HG03442 (cell line): ENCODE measurements around the gene SYCP3.

Experiments used
- ATAC-seq: cut with Tn5 transposase; IDR thresholded peaks from one replicate; pipeline ENCODE4 v1.9.1; 2021; ENCODE audit warnings: mild to moderate bottlenecking, moderate library complexity; ENCODE audit not compliant: unreplicated experiment

The SYCP3 gene

GRCh38 chr12:101738920-101739665 is at the start of gene SYCP3:
Gene SYCP3 (minus strand): TSS chr12:101739462. CDS start chr12:101737935, 1,527 bp downstream.
- no peak for ATAC-seq

DNA sequence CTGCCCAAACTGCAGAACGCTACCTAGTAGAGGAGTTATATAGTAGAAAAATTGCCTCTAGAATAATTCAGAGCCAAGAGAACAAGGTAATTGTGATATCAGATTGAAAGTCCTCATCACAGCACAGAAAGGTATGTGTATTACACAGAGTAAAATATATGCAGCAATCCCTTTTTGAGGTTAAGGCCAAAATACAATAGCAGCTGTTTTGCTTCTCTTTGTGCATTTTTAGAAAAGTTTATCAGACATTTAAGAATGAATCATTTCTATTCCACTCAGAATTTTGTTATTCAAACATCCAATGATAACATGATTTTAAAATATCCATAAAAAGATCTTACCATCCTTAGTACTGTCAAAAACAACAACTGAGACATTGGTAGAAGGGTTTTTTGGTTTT is 46.4 kb upstream of the SYCP3 start:
- ATAC-seq = no peak

GRCh38 chr12:101784376-101784775 is 45.1 kb upstream of the SYCP3 start:
- no peak for ATAC-seq

- ATAC-seq = no peak
These were observed 44.6 kb upstream of the SYCP3 start for GRCh38 chr12:101783838-101784237.

DNA sequence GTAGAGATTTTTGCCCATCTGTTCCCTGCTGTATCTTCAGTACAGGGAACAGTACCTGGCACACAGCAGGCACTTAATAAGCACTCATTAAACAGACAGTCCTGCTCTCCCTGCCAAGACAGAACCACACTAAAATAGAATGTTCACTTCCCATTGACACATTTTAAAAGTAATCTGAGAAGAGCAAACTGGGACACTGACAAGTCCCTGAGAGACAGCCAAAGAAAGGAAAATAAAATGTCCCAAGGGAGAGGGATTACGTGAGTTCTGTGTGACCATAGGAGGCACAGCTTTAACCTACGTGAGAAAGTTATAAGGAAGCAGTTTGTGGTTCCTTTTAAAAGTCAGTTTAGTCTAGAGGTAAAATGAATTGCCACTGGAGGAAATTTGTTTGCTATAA is 43.9 kb upstream of the SYCP3 start:
- no peak for ATAC-seq

- peak; percentile 49 for ATAC-seq
These were observed 43.0 kb upstream of the SYCP3 start for GRCh38 chr12:101782273-101782731.

DNA sequence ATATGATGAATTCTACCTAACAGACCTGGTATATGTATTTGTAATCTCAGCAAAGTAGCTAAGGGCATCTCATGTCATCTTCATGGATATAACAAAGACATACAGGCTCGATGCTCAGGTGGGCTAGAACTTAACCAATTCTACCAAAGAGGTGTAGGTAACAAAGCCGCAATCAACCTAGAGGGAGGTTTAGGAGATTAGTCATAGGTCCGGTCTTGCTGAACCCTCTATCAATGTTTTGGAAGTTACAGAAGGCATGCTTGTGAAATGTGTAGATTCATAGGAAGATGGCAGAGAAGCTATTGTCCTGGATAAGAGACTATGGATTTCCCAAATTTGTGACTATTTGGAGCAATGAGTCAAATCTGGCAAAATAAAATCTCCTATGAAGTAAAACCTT is 42.6 kb upstream of the SYCP3 start:
- peak; percentile 13 for ATAC-seq

DNA sequence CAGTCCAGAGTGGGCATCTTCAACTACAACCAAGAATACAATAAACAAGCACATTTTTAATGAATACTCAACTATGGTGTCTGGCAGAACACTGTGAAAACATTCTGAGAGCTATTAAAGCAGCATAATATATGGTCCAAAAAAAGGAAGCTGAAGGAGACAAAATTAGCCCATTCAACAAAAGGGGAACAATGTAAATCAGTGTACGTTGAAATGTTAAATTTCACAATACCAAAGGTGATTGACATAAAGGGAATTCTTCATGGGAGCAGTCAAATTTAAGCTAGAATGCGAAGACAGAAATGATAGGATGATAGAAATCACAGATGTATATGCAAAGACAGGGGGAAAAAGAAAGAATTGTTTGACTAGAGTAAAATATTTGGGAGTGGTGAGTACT is 41.3 kb upstream of the SYCP3 start:
- no peak for ATAC-seq

DNA sequence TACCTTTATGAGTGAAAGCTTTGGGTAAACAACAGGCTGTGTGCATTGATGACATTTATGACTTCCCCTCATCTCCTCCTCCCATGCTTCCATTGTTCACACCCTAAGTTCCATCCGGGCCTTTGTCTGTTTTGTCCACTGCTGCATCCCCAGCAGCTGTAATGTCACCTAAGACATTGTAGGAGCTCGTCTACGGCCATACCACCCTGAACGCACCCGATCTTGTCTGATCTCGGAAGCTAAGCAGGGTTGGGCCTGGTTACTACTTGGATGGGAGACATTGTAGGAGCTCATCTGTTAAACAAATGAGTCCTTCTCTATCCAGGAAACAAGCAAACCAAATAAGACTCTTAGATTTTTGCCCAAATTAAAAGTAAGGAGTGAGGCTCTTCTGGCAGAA is 40.4 kb upstream of the SYCP3 start:
- no peak for ATAC-seq

GRCh38 chr12:101779200-101779599 is 39.9 kb upstream of the SYCP3 start:
- ATAC-seq = no peak

DNA sequence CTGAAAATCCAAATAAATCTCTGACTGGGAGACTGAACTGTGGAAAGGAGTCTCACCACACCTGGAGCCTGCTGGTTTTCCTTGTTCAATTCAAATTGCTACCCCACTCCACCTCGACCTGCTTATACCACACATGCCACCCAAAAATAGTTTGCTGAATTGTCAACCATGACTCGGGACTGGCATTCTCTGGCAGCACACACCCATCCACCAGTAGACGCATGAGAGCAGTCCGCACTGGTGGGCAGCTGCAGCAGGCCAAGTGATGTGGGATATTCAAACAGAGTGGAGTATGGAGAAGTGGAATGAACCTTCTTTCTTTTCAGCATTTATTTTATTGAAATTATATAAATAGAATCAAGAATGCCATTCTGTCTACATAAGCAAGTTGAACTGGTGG is 38.7 kb upstream of the SYCP3 start:
- no peak for ATAC-seq

DNA sequence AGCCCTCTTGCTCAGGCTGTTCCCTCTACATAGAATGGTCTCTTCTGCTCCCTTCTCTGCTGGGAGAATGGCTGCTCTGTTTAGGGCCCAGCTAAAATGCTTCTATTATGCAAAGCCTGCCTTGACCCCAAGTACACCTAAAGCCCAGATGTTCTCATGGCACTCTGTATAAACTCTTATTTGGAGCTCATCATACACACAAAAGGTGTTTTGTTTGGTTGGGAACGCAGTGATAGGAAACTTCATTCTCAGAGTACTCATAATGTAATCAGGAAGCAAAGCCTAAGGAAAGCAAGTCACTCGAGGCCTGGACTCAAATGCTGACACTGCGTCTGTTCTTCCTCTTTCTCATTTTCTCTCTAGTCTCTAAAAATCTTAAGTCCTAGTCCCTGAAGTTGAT is 38.2 kb upstream of the SYCP3 start:
- no peak for ATAC-seq

DNA sequence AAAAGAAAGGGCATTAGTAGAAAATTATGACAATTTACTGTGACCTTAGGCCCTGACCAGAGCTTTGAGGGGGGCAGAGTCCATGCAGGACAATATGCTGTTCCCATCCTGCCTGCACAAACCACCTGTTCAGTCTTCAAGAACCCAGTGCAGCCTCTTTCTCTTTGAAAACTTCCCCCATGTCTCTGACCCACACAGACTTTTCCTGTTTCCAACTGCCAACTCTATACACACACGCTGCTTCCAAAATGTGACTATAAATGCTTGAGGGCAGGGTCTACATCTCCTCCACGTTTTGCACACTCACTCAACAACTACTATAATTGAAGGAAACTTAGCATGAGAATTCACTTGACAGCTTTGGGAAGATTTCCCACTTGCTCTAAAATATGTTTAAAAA is 36.6 kb upstream of the SYCP3 start:
- ATAC-seq = no peak

DNA sequence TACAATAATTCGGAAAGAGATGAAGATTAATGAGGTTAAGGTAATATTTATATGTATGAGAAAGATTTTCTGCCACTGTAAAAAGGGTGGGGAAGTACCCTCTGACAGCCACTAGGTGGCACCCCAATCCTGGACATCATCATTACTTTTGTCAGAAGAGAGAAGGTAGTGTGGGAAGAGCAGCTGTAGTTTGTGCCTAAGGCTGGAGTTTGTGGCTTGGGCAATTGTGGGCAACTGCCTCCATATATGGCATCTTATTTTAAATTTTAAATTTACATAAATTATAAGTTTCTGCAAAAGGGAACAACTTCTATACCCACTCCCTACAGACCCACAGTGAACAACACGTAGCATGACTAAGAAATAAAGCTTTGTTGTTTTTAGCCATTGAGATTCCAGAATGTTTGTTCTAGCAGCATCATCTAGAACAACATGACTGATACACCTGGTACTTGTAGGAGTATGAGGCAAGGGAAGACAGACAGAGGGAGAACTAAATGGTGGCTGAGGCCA is 34.4 kb upstream of the SYCP3 start:
- ATAC-seq = peak; percentile 72

GRCh38 chr12:101772012-101772775 is 32.9 kb upstream of the SYCP3 start:
- ATAC-seq = no peak

- ATAC-seq = no peak
These were observed 30.6 kb upstream of the SYCP3 start for GRCh38 chr12:101769865-101770264.

- no peak for ATAC-seq
These were observed 29.5 kb upstream of the SYCP3 start for GRCh38 chr12:101768781-101769180.

GRCh38 chr12:101767537-101767936 is 28.3 kb upstream of the SYCP3 start:
- no peak for ATAC-seq

- ATAC-seq = no peak
These were observed 25.0 kb upstream of the SYCP3 start for GRCh38 chr12:101764051-101764792.

DNA sequence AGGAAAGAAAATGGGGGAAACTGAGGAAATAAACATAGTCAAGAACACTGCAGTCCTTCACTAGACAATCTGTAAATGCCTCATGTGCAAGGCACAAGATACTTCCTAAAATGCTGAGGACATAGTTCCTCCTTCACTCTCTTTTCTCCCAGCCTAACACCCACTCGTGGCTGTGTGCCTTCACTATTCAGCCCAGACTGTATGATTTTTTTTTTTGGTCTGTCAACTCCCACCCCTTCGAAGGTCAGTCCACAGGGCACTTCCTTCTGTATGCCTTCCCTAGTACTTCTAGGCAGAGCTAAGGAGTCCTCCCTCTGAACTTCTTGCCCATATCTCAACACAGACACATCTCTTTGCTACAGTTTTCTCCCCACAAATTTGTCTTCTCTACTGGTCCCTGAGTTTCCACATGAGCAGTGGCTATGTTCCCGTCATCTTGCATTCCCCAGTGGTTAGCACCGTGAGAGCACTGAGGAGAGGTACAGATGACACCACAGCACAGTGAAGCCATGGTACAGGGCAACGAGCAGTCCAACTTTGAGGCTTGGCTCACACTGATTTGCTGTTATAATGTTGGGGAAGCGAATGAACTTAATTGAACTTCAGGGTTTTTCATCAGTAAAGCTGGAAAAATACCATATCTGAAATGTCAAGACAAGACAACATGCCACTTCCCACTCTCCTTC is 24.1 kb upstream of the SYCP3 start:
- no peak for ATAC-seq

DNA sequence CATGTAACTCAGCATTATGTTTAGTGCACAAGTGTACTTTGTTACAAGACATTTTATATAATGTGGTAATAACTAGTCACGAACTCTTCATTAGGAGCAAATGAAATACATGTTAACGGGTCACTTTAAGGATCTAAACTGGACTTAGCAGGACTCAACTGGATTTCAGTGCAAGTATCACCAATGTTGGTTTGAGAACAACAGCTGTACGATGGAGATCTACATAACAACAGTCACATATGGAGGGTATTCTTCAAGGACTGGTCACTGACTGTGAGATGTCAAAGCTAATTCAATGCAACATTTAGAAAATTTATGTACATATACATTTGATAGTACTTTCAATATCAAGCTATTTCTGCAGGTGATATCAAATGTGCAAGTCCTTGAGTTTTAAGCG is 22.5 kb upstream of the SYCP3 start:
- no peak for ATAC-seq
